Measurements from ENCODE around the gene DENND4A.

- no peak for TF ChIP-seq SP1 (IDR thresholded peaks at IDR 0.05)
- no peak for TF ChIP-seq CTBP1 (IDR thresholded peaks at IDR 0.05; ENCODE audit: borderline replicate concordance)
- no peak for TF ChIP-seq ZNF384 (IDR thresholded peaks at IDR 0.05)
- no peak for TF ChIP-seq FOXK2 (IDR thresholded peaks at IDR 0.05)
- no peak for TF ChIP-seq PKNOX1 (IDR thresholded peaks at IDR 0.05)
Measured at GRCh38 chr15:65646486-65646885, 145.6 kb downstream of the DENND4A start.
